ENCODE measurements around the gene MOSPD3.

MOSPD3 gene

DNA sequence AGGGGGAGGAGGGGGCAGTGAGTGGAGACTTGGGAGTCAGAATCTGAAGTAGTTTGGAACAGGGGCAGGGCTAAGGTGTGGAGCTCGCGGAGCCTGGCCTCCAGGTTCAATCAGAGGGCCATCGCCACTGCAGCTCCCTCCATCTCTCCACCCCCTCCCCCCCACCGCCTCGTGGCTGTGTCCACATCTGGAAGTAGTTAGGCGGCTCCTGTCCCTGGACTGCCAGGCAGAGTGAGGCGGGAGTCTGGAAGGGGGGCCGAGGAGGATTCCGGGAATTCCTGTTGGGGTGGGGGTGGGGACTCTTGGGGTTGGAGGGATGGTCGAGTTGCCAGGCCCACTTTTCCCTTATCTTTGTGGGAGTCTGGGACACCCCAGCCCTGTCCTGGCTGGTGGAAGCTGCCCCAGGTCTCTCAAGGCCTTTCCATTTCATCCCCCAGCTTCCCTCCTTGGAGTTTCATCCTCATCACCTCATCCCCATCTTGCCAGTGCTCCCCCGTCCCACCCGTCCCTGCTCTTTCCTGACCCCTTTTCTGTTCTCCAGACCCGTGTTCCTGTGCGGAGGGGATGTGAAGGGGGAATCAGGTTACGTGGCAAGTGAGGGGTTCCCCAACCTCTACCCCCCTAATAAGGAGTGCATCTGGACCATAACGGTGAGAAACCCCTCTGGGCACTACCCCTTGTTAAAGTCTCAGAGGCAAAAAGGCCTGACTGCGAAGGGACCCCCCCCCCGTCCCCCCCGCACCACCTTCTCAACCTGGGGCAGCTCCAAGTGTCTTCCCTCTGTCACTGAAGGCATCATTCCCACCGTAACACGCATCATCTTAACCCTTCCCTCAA, 9.2 kb upstream of the MOSPD3 start:
- FAIRE-seq (no peak), DNase-seq (ENCODE audit: insufficient read length, low spot score) (no peak)
- TF ChIP-seq, protein P1, sequence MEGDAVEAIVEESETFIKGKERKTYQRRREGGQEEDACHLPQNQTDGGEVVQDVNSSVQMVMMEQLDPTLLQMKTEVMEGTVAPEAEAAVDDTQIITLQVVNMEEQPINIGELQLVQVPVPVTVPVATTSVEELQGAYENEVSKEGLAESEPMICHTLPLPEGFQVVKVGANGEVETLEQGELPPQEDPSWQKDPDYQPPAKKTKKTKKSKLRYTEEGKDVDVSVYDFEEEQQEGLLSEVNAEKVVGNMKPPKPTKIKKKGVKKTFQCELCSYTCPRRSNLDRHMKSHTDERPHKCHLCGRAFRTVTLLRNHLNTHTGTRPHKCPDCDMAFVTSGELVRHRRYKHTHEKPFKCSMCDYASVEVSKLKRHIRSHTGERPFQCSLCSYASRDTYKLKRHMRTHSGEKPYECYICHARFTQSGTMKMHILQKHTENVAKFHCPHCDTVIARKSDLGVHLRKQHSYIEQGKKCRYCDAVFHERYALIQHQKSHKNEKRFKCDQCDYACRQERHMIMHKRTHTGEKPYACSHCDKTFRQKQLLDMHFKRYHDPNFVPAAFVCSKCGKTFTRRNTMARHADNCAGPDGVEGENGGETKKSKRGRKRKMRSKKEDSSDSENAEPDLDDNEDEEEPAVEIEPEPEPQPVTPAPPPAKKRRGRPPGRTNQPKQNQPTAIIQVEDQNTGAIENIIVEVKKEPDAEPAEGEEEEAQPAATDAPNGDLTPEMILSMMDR (IDR thresholded peaks at IDR 0.05; ENCODE audit: insufficient read depth, missing control alignments) = no peak

DNA sequence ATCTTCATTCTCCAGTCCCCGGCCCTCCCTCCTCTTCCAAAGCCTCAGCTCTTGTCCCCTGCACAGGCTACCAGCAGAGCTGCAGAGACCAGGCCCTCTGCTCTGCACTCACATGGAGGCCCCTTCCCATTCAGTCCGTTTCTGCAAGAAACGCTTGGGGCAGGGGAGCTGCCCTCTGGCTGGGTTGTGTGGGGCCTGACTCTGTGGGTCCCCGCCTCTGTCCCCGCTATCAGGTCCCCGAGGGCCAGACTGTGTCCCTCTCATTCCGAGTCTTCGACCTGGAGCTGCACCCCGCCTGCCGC, 8.7 kb upstream of the MOSPD3 start:
- FAIRE-seq = no peak
- TF ChIP-seq, protein P1 (IDR thresholded peaks at IDR 0.05; ENCODE audit: insufficient read depth, missing control alignments) = no peak
- no peak for DNase-seq (ENCODE audit: insufficient read length, low spot score)

DNA sequence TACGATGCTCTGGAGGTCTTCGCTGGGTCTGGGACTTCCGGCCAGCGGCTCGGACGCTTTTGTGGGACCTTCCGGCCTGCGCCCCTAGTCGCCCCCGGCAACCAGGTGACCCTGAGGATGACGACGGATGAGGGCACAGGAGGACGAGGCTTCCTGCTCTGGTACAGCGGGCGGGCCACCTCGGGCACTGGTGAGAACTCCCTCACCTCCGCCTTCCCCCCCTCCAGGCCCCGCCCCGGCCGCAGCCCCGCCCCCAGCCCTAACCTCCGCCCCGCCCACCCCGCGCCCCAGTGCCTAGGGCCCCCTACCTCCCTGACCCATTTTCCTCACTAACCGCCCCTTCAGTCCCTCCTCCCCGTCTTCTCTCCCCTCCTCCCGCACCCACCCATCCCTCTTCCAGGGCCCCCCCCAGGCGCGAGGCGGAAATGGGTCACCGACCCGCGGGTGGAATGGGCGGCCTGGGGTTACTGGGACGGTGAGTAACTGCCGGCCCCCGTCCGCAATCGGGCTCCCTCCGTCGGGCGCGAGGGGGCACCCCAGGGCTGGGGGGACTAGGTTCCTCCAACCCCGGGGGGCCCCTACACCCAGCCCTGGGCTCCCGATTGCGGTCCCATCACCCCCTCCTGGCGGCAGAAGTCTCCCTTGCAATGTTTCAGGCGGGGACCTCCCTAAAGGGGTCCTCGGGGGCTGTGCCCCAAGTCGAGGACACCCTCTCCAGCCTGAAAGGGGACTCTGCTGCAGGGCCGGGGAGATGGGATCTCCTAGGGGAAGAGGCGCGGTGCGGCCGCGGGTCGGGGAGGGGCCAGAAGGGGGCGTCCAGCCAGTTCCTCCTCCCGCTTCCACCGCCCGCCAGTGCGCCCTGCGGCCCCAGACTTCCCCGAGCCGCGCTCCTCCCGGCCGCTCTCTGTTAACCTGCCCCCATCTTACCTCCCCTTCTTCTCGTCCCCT, 8.0 kb upstream of the MOSPD3 start:
- FAIRE-seq (no peak), DNase-seq (ENCODE audit: insufficient read length, low spot score) (peak; percentile 92)
- TF ChIP-seq, protein P1 (IDR thresholded peaks at IDR 0.05; ENCODE audit: insufficient read depth, missing control alignments) = peak; percentile 19

DNA sequence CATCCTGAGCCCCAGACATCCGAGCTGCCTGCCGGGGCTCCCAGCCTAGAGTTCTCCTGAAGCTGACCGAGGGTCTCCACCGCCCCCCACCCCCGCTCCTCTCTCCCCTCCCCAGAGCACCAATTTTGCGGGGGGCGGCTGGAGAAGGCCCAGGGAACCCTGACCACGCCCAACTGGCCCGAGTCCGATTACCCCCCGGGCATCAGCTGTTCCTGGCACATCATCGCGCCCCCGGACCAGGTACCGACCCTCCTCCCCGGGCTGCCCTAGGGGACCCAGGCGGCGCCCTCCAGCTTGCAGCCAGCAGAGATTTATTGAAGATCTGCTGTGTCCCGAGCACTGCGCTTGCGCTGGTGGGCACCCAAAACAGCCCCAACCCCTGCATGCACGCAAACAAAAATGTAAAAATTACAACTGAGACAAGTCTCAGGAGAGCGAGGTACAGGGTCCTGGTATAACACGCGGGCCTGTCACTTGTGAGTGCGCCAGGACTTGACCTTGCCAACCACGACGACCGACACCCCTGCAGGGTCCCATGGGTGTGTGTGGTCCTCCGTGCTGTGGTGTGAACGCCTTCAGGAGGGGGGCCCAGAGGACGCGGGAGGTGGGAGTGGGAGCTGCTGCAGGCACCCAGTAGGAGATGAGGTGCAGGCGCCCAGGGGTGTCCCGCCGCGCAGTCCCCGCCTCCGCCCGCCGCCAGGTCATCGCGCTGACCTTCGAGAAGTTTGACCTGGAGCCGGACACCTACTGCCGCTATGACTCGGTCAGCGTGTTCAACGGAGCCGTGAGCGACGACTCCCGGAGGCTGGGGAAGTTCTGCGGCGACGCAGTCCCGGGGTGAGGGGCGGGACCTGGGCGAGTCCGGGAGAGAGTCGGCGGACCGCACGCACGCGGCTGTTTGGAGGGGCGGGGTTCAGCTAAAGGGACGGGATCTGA, 7.1 kb upstream of the MOSPD3 start:
- TF ChIP-seq, protein P1 (IDR thresholded peaks at IDR 0.05; ENCODE audit: insufficient read depth, missing control alignments) = no peak
- no peak for FAIRE-seq
- DNase-seq (ENCODE audit: insufficient read length, low spot score) = no peak

DNA sequence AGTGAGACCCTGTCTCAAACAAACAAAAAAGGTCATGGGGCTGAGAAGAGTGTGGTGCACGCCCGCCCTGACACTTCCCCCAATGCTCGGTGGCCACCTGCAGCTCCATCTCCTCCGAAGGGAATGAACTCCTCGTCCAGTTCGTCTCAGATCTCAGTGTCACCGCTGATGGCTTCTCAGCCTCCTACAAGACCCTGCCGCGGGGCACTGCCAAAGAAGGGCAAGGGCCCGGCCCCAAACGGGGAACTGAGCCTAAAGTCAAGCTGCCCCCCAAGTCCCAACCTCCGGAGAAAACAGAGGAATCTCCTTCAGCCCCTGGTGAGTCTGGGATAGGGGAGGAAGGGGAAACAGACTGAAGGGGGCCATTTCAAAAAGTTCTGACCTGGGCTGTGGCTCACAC, 6.0 kb upstream of the MOSPD3 start:
- FAIRE-seq (no peak), DNase-seq (ENCODE audit: insufficient read length, low spot score) (no peak)
- TF ChIP-seq, protein P1 (IDR thresholded peaks at IDR 0.05; ENCODE audit: insufficient read depth, missing control alignments) = no peak

DNA sequence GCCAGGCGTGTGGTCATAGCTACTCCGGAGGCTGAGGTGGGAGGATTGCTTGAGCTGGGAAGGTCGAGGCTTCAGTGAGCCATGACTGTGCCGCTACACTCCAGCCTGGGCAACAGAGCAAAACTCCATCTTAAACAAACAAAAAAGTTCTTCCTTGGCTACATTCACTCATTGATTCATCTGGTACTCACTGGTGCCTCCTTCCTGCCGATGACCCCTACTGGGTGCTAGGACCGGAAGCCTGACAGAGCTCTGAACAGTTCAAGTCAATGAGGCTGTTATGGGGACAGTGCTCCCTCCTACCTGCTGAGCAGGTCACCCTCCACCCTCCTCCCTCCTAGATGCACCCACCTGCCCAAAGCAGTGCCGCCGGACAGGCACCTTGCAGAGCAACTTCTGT, 5.2 kb upstream of the MOSPD3 start:
- DNase-seq (ENCODE audit: insufficient read length, low spot score) (no peak), FAIRE-seq (no peak)
- TF ChIP-seq, protein P1 (IDR thresholded peaks at IDR 0.05; ENCODE audit: insufficient read depth, missing control alignments) = no peak
